Measurements from ENCODE around the gene RNF220. TPM values are rescaled to one million over a fixed set of nuclear protein-coding genes. Genes with fewer than 3 reads are reported as not detected.

The RNF220 gene
- total and polyA plus RNA-seq, 9 of the 15 experiments (the other 6 are each of a cell fraction or from before 2014, with no cell fraction given) = 5.1 to 117 (median 66.9) TPM

- no peak for TF ChIP-seq THRB (CRISPR knock-in tag; conservative IDR thresholded peaks at IDR 0.05)
- no peak for TF ChIP-seq ILK (tag; IDR thresholded peaks at IDR 0.05; ENCODE audit: borderline replicate concordance, low read depth)
- no peak for TF ChIP-seq DMBX1 (CRISPR knock-in tag; IDR thresholded peaks at IDR 0.05; ENCODE audit: borderline replicate concordance)
- no peak for TF ChIP-seq ARID2 (IDR thresholded peaks at IDR 0.05)
- no peak for TF ChIP-seq TRIM28 (IDR thresholded peaks at IDR 0.05)
Observed at GRCh38 chr1:44647896-44648295, 242.8 kb downstream of the RNF220 start (continued).

- Histone ChIP-seq H3K27ac (ENCODE audit: extremely low read depth, low read depth, low read length) (no peak overlapping the region), H4K20me1 (replicated peaks; ENCODE audit: control insufficient read depth, insufficient read depth, low read length) (peaks cover 11% of the 10 kb centered on the region), H3K4me3 (no peak overlapping the region), H3K27me3 (ENCODE audit: control insufficient read depth in 2 of 2, insufficient read depth in 2 of 2, low read length in 2 of 2) (no peaks in the 10 kb centered on the region), H3K4me1 (replicated peaks in 1 of 2; ENCODE audit: control insufficient read depth in 2 of 2, insufficient read depth in 2 of 2, low read length in 2 of 2) (peaks cover 0 to 18% of the 10 kb centered on the region in 2 experiments; a peak in 2 of 5 replicates), H2AFZ (ENCODE audit: low read depth, low read length) (no peak overlapping the region), H3K9me1 (ENCODE audit: control insufficient read depth, insufficient read depth, low read length) (no peaks in the 10 kb centered on the region), H3K9ac (ENCODE audit: insufficient read depth in 1 of 2, low read depth in 2 of 2, low read length in 2 of 2) (peak overlapping the region in 1 of 2 experiments; percentile 21; a peak in 1 of 4 replicates), H3K36me3 (ENCODE audit: control insufficient read depth, insufficient read depth, low read length) (peaks cover 77% of the 10 kb centered on the region; the same call in 2 of the 3 replicates), H3K4me2 (ENCODE audit: insufficient read depth, low read length) (no peak overlapping the region), H3K79me2 (ENCODE audit: control insufficient read depth, insufficient read depth, low read length) (no peaks in the 10 kb centered on the region), H3K9me3 (replicated peaks; ENCODE audit: control insufficient read depth, insufficient read depth, low read depth, low read length) (no peaks in the 10 kb centered on the region)
- ChIA-PET CTCF (ENCODE audit: low intra/inter-chr PET ratio) (interaction anchor here (1.2 kb wide), 1 partner anchor 40 kb away, joined by 5 read pairs; no protein-coding TSS in a partner anchor), POLR2A (interaction anchor here (0.6 to 17.6 kb wide), 3 partner anchors 15 to 73 kb away, joined by 5 to 328 read pairs (median 8); no protein-coding TSS in a partner anchor)
- FAIRE-seq (no peak), ATAC-seq (no peak), DNase-seq (ENCODE audit: extremely low read depth in 1 of 4, low spot score in 3 of 4) (no peak)
- TF ChIP-seq SMAD1 (IDR thresholded peaks at IDR 0.05; ENCODE audit: low read depth, low read length, partially characterized antibody) (no peak), NKRF (IDR thresholded peaks at IDR 0.05; ENCODE audit: borderline replicate concordance) (no peak), RBFOX2 (IDR thresholded peaks at IDR 0.05; ENCODE audit: low read depth, low read length) (0 out of 2 replicates have a peak, but pooled peaks have one; percentile 16)
- no TSS peak for BruUV-seq (replicated peaks)
- in situ Hi-C loops (cut with MboI) (no loop called here), intact Hi-C loops (cut with micrococcal nuclease) (no loop called here)
- 88% methylated on average over 13 of the region's 13 CpGs for WGBS (ENCODE audit: insufficient coverage, low coverage, missing lambda C conversion rate)
Observed at GRCh38 chr1:44648529-44649250, 243.6 kb downstream of the RNF220 start.

All from K562 (cell line).